Stimulated activated CD8-positive, alpha-beta memory T cell treated with anti-CD3 and anti-CD28 coated beads, Interleukin-15, amount 100 ng/mL, for 4 hours (primary cell): ENCODE results near the gene CNKSR2.

Experiments
- DNase-seq, 2 donors: peaks; one replicate each; pipeline ENCODE4 v3.0.0-alpha.2; 2020; ENCODE audit warnings: low read depth in 2 of 2

CNKSR2 gene

GRCh38 chrX:21610168-21610567 lies 235.9 kb downstream of the CNKSR2 start:
- no peak for DNase-seq

DNA sequence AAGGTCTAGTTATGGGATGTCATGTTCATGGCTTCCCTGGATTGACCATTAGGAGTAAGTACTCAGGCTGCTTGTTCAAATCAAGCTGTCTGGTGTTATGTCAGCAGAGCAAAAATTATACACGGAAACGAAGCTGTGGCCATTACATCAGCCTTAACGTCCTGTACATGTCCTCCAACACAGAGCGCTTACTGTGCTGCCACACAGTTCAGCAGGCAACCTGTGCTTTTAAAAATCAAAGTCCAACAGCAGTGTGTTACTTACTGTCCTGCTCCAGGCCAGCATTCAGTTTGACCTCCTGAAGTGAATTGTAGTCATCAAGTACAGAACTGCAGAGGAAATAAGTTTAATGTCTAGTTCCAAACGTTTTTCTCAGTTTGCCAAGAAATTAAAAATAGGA lies 237.9 kb downstream of the CNKSR2 start:
- DNase-seq, result no peak

DNA sequence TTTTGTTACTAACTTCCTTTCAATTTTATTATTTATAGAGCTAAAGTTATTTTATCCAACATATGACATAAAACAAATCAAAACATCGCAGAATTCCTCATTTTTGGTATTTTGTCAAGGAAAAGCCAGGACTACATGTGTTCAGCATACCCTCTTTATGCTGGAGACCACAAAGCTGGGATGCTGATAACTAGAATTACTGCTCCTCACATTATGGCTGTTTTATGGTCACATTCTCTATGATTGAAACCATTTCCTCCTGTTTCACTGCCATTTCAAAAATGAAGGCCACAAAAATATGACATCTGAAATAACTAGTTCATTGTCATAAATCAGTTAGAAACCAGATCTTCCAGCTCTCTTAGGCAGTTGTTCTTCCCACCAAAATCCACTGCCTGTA lies 242.2 kb downstream of the CNKSR2 start:
- DNase-seq, result no peak

DNA sequence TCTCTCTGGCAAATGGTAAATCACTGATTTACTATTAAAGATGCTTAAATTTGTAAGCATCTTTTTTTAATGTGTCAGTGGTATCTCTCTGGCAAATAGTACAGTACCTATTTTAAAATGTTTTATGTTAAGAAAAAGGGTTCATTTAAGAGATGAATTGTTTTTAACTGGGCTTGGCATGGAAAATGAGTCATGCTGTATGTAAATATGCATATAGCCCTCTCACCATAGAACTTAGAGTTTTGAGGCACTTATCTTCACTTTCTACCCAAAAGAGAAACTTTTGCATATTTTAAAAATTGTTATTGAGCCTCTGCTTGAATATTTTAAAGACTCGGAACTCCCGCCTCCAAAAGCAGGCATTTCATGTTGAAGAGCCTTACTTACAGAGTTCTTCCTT lies 246.0 kb downstream of the CNKSR2 start:
- DNase-seq, result no peak

GRCh38 chrX:21623778-21624501 lies 249.7 kb downstream of the CNKSR2 start:
- no peak for DNase-seq

DNA sequence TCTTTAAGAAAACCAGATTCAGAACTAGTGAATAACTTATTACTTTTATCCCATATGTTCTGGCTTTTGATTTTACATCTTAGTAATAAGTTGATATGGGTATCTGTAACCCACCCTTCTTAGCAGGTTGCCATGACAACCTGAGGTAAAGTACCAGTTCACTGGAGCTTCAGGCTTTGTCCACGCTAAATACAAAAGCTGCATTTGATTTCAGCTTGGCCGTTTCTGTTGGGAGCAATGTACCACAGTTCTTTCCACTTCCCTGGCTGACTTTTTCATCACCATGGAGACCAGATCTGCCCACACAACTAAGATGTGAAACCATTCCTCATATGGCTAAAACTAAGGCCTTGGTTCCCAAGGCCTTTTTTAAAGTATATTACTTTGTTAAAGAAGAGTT lies 257.8 kb downstream of the CNKSR2 start:
- DNase-seq, result no peak

DNA sequence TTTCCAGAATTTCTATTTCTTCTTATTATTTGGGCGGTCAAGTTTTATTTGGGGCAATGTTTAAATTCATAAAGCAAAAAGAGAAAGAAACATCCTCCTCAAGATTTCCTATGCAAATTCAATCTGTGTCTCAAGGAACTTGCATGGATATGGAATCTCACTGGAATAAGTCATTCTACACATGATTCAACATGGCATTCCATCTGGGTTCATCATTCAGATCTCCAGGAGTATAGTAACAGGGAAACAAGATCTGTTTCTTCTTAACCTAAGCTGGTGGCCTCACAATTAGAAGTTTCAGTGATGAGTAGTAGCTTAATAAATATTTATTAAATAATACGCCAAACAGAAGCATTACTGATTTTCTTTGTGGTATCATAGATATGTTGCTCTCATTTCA lies 264.1 kb downstream of the CNKSR2 start:
- DNase-seq, result no peak

DNA sequence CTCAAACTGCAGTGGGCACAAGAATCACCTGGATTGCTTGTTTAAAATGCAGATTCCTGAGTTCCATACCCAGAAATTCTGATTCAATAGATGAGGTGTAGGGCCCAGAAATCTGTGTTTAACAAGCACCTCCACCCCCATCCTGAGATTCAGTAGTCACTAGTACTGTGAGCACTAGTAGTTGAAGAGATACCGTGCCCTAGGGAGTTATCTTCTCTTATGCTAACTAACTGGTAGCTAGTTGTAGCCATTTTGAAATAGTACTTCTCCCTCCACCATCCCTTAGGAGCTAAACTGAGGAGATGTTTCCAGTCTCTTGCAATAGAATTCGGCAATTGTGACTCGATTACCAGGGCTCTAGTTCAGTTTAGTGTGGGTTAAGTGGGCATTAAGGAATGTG lies 265.6 kb downstream of the CNKSR2 start:
- no peak for DNase-seq

DNA sequence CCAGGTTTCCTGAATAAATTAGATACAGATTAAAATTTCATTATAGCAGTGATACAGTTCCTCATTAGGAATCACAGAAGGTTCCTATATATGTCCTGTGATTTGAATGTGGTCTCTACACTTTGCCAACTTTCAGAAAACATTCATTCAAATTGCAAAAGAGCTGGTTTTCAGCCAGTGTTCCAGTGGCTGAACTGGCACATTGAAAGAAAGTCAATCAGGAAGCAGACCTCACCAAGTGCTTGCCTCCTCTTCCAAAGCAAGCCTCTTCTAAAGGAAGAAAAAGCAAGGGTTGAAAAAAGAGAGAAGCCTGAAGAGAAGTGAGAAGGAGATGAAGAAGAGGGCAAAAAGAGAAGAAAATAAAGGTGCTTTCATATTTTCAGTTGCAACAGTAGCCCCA lies 271.2 kb downstream of the CNKSR2 start:
- no peak for DNase-seq

DNA sequence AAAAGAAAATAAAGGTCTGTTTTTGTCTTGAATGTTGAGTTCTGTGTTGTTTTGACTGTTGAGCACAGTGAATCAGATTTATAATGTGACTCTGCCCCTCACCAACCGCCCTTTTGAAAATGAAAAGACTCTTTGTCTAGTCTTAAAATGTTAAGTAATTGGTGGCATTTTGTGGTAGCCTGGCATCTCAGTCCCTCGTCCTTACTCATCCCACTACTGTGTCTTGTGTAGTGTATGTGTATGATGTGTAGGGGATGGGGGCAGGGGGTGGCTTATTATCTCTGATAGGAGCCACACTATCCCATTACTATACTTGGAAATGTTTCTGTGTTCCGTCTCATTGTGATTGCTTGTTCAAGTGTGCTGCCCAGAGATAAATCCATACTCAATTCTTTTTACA lies 271.7 kb downstream of the CNKSR2 start:
- no peak for DNase-seq

GRCh38 chrX:21655901-21656586 lies 281.8 kb downstream of the CNKSR2 start:
- no peak for DNase-seq

DNA sequence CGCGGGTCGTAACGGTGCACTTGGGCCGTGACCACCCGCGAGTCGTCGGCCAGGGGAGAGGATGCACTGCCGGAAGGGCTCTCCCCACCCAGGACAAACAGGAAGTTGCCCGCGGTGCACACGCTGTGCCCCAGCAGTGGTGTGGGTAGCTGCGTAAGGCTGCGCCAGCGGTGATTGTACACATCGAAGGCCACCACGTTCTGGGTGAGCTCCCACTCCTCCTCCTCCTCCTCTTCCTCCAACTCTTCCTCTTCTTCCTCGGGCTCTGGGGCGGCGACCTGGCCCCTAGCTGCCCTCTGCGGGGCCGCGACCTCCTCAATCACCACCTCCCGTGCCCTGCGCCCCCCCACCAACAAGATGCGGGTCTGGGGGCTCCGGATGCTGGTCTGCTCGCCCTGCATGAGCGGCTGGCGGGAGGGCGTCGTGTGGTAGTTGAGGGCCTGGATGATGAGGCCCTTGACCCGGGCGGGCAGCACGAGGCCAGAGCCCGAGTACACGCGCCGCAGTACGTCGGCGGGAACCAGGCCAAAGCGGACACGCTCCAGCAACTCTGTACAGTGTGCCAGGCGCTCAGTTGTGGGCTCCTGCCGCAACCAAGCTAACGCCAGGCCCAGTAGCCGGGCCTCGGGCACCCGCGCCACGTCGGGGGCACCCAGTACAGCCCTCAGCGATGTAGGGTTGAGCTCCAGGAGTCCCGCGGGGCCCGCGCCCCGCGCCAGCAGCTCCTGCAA lies 282.5 kb downstream of the CNKSR2 start:
- no peak for DNase-seq

- no peak for DNase-seq
These were observed 283.3 kb downstream of the CNKSR2 start for GRCh38 chrX:21657318-21658151.

GRCh38 chrX:21658152-21658737 lies 284.0 kb downstream of the CNKSR2 start, which contains the start of gene KLHL34:
Gene KLHL34 (minus strand): TSS chrX:21658330. CDS start chrX:21657788, 542 bp downstream.
- DNase-seq, result no peak

GRCh38 chrX:21658746-21659145 lies 284.5 kb downstream of the CNKSR2 start:
- no peak for DNase-seq

DNA sequence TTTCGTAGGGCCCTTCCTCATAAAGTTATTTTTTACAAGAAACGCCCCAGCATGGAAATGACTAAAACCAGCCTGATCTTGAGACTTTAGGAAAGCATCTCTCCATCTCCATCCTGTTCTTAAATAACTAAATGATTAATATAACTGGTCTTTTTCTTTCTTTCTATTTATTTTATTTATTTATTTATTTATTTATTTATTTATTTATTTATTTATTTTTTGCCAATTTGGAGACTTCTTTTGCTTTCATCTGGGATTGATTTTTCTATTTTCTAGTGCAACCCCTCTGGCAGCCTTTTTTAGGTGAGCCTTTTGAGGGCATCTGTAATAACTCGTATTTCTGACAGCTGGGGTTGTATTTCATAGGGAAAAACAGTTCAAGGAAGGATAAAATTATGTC lies 285.1 kb downstream of the CNKSR2 start:
- DNase-seq, result no peak

DNA sequence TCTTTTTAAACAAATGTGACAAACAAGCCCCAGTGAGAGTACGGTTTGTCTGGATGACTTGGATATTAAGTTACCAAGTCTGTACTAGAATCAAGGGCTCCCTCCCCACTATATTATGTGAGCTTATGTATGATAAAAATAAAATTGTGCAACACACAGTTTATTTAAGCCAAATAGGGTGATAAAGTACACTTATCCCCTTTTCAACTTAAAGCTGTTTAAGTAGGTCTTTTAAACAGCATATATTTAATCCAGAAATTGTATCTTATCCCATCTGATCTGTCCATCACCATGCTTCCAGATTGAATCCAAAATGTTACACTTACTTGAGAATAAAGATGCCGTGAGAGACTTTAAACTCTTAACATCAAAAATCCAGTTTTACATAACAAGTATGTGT lies 285.9 kb downstream of the CNKSR2 start:
- DNase-seq, result no peak

DNA sequence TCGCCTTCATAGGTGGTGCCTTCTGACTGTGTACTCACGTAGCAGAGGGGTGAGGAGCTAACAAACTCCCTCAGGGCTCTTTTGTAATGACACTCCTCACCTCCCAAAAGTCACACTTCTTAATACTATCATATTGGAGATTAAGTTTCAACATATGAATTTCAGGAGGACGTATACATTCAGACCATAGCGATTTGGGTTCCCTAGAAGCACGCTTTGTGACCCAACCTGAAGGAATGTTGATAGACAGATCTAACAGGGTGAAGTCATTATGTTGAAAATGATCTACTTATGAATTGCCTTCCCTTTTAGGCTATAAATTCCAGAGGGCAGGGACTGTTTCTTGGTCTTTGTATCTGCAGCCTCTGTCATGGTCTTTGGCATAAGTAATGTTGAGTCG lies 287.1 kb downstream of the CNKSR2 start:
- no peak for DNase-seq

- no peak for DNase-seq
These were observed 288.5 kb downstream of the CNKSR2 start for GRCh38 chrX:21662761-21663160.

GRCh38 chrX:21666252-21666651 lies 292.0 kb downstream of the CNKSR2 start:
- no peak for DNase-seq

- no peak for DNase-seq
These were observed 292.5 kb downstream of the CNKSR2 start for GRCh38 chrX:21666679-21667078.
